Small intestine (tissue), 7 donors: ENCODE results near the gene MAP4K1. TPM values are rescaled to one million over a fixed set of nuclear protein-coding genes. Genes with fewer than 3 reads are reported as not detected.
"Not testable (repeated sequence)": the region's sequence is repeated elsewhere in the genome, so short reads cannot be mapped to it uniquely, and the experiment has no call there.

Experiments used
- DNase-seq, 2 donors: peaks; one replicate each; pipeline versions ENCODE4 v3.0.0 to v3.0.0-alpha.2; 2013
- FAIRE-seq: peaks from 2 replicates; lab custom pipeline; 2012; peaks lifted over from hg19 to GRCh38; lab: Jason Lieb, UNC
- H3K27ac ChIP-seq, 3 donors: one replicate each; pipeline ENCODE4 v1.5.1; 2013; ENCODE audit warnings: low read length in 2 of 3, mild to moderate bottlenecking in 2 of 3, control low read depth in 1 of 3, inconsistent platforms in 1 of 3, low read depth in 1 of 3, moderate library complexity in 1 of 3
- H3K27me3 ChIP-seq, 3 donors: one replicate each; pipeline ENCODE4 v1.6.1; 2013; ENCODE audit warnings: low read length in 3 of 3, inconsistent platforms in 1 of 3; ENCODE audit not compliant: control insufficient read depth in 3 of 3, insufficient read depth in 3 of 3
- H3K36me3 ChIP-seq, 3 donors: one replicate each; pipeline ENCODE4 v1.6.1; 2013; ENCODE audit warnings: low read length in 3 of 3, inconsistent platforms in 1 of 3, low read depth in 1 of 3, mild to moderate bottlenecking in 1 of 3, moderate library complexity in 1 of 3; ENCODE audit not compliant: control insufficient read depth in 3 of 3, insufficient read depth in 2 of 3
- H3K4me1 ChIP-seq, 3 donors: one replicate each; pipeline ENCODE4 v1.6.1; 2013; ENCODE audit warnings: low read length in 2 of 3, inconsistent platforms in 1 of 3, low read depth in 1 of 3, mild to moderate bottlenecking in 1 of 3, moderate library complexity in 1 of 3; ENCODE audit not compliant: control insufficient read depth in 3 of 3, insufficient read depth in 2 of 3
- H3K4me3 ChIP-seq, 3 donors: one replicate each; pipeline ENCODE4 v1.5.1; 2013; ENCODE audit warnings: low read length in 3 of 3, control low read depth in 1 of 3, inconsistent platforms in 1 of 3, low read depth in 1 of 3, mild to moderate bottlenecking in 1 of 3, moderate library complexity in 1 of 3
- H3K9me3 ChIP-seq, 2 donors: one replicate each; pipeline ENCODE4 v1.6.1; 2013; ENCODE audit warnings: low read depth in 1 of 2, low read length in 1 of 2; ENCODE audit not compliant: control insufficient read depth in 2 of 2, insufficient read depth in 1 of 2
- WGBS, 3 donors: extraction: QIAGEN DNeasy Blood & Tissue Kit; methylation state at CpG; one replicate each; pipeline ENCODE4 v1.1.7; 2013; 5-methylcytosine and 5-hydroxymethylcytosine counted together
- polyA plus RNA-seq, 4 donors: library from polyadenylated mRNA; stranded (reverse) in 3 of 4; unstranded in 1 of 4; fragments of 200-250 nt in 3 of 4; fragments of 120-200 nt in 1 of 4; gene quantifications; one replicate each; pipeline versions ENCODE4 v1.2.1 to v1.2.3, GENCODE V29; 2013
- donor health status: healthy with polysubstance abuse.
- donor health status: control.
- donor health status: control.
- donor health status: Bipolar disorder and iron deficiency.
- donor health status: healthy.

MAP4K1 gene
- polyA plus RNA-seq, 4 donors, result 0.45 to 10.8 (median 3.4) TPM

DNA sequence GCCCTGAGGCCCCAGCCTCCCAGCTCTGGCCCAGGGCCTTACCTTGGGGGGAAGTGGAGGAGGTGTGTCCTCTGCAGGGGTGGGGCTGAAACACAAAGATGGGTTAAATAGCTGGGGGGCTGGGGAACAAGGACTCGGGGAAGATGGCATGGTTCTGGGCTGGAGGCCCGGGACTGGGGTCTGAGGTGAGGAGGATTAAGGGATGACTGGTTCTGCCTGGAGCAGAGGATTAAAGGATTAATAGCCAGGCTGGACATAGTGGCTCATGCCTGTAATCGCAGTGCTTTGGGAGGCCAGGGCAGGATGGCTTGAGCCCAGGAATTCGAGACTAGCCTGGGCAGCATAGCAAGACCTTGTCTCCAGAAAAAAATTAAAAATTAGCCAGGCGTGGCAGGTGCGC is 11.6 kb downstream of the MAP4K1 start:
- DNase-seq (no peak), FAIRE-seq (no peak)
- 73 to 85% (median 85%) methylated on average over 6 of the region's 6 CpGs for WGBS, 3 donors
- H3K27ac ChIP-seq, result no peak overlapping the region
- no peaks in the 10 kb centered on the region for H3K9me3 ChIP-seq
- no peak overlapping the region for H3K4me3 ChIP-seq
- peaks cover 0 to 2% (median 0%) of the 10 kb centered on the region in 3 donors for H3K4me1 ChIP-seq
- peaks cover 0 to 2% (median 0%) of the 10 kb centered on the region in 3 donors for H3K36me3 ChIP-seq
- no peaks in the 10 kb centered on the region for H3K27me3 ChIP-seq

DNA sequence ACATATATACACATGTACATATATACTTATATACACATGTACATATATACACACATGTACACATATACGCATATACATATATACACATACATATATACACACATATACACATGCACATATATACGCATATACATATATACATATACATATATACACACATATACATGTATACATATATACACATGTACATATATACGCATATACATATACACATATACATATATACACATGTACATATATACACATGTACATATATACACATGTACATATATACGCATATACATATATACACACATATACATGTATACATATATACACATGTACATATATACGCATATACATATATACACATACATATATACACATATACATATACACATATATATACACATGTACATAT is 14.9 kb downstream of the MAP4K1 start:
- 93 to 97% (median 96%) methylated on average over 5 of the region's 5 CpGs for WGBS, 3 donors
- not testable (repeated sequence) for H3K27ac ChIP-seq, H3K9me3 ChIP-seq, DNase-seq, H3K36me3 ChIP-seq, H3K27me3 ChIP-seq, H3K4me1 ChIP-seq, H3K4me3 ChIP-seq
- peak; percentile 99 for FAIRE-seq

DNA sequence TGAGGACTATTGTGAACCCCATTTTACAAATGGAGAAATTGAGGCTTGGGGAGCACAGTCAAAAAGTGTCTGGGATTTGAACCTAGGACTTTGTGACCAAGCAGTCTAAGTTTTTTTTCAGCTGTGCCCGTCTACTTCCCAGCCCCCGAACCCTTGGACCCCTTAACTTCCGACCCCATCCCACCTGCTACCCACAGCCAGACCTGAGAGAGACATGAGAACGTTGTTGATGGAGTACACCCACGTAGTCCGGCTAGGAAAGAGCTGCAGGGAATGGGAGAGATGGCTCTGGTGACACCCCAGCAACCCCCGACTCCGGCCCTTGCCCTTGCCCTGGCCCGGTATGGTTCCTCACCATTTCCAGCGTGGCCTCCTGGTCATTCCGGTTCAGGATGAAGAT is 18.0 kb downstream of the MAP4K1 start:
- FAIRE-seq, result no peak
- no peak for DNase-seq
- no peak overlapping the region for H3K27ac ChIP-seq
- H3K9me3 ChIP-seq, result no peaks in the 10 kb centered on the region
- H3K4me1 ChIP-seq, result no peaks in the 10 kb centered on the region
- H3K27me3 ChIP-seq, result no peaks in the 10 kb centered on the region
- 77 to 90% (median 90%) methylated on average over 11 of the region's 11 CpGs for WGBS, 3 donors
- H3K36me3 ChIP-seq, result no peaks in the 10 kb centered on the region
- no peak overlapping the region for H3K4me3 ChIP-seq

DNA sequence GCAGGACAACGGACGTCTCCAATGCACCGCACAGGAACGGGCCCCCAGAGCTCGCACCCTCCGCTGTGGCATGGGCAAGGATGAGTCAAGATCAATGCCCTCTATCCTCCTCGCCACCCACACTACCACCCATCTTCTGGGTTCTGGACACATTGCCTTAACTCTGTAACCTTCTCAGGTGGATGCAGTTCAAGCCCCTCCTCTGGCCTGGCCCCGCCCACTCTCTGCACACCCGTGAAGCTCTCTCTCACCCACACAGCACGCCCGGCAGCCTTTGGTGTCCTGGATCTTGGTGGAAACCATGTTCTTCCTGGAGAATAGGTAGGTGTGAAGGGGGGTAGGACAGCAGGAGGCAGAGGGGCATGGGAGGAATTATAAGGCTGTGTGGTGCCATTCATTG is 20.7 kb downstream of the MAP4K1 start:
- WGBS, 3 donors, result 78 to 86% (median 80%) methylated on average over 11 of the region's 11 CpGs
- no peaks in the 10 kb centered on the region for H3K9me3 ChIP-seq
- H3K4me3 ChIP-seq, result no peak overlapping the region
- no peaks in the 10 kb centered on the region for H3K27me3 ChIP-seq
- H3K36me3 ChIP-seq, result no peaks in the 10 kb centered on the region
- no peak for FAIRE-seq
- H3K4me1 ChIP-seq, result no peaks in the 10 kb centered on the region
- no peak overlapping the region for H3K27ac ChIP-seq
- DNase-seq, result no peak

DNA sequence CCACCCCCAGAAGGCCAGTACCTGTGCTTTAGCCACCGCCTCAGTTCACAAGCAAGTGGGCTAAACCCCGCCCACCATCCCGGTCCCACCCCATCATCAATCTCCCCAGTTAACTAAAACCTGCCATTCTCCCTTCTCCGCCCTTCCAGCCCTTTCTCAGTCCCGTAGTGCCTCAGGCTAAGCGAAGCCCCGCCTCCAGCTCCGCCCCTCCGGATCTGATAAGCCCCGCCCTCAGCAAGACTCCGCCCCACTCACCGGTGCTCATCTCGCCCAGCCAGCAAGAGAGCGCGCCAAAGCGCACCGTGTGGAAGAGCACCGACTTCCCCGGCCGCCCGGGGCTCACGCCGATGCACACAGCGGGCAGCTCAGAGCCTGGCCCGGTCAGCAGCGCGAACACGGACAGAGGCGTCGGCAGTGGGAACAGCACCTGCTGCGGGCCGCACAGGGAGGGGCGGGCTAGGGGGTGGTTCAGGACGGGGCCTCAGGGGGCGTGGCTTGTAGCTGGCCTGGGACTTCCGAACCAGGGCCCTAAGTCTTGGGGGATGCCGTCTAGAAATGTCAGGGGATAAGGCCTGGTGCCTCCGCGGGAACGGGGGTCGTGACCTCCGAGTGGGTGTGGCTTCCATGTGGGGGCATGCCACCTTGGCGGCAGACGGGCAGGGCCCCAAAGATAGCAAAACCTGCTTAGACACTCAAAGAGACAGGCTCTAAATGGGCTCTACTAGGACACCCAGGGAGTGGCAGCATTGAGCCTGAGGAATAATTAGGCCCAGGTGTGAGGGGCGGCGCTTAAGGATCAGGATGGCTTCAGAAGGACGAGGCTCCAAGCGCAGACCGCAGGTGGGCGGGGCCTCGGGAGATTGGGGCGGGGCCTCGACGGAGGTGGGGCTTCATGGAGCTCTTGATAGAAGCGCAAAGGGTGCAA is 21.4 kb downstream of the MAP4K1 start:
- WGBS, 3 donors, result 14 to 37% (median 33%) methylated on average over 45 to 55 of the region's 55 CpGs
- no peak overlapping the region for H3K4me3 ChIP-seq
- FAIRE-seq, result no peak
- no peaks in the 10 kb centered on the region for H3K4me1 ChIP-seq
- no peaks in the 10 kb centered on the region for H3K36me3 ChIP-seq
- DNase-seq, result peak; percentile 50 to 76
- no peaks in the 10 kb centered on the region for H3K9me3 ChIP-seq
- H3K27me3 ChIP-seq, result no peaks in the 10 kb centered on the region
- no peak overlapping the region for H3K27ac ChIP-seq

DNA sequence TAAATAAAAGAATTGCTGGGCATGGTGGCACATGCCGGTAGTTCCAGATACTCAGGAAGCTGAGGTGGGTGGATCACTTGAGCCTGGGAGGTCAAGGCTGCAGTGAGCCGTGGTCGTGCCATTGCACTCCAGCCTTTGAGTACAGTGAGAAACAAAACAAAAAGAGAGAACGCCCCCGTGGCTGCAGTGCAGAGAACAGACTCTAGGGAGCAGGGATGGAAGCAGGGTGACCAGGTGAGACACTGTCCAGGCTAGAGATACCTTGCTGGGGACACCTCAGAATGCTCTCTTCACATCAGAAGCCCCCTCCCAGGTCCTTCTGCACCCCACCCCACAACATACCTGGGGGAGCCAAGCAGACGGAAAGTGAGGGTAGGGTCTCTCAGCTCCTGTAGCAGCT is 24.8 kb downstream of the MAP4K1 start:
- Histone ChIP-seq H3K36me3 (no peaks in the 10 kb centered on the region), H3K27ac (no peak overlapping the region), H3K4me1 (no peaks in the 10 kb centered on the region), H3K4me3 (no peak overlapping the region), H3K9me3 (no peaks in the 10 kb centered on the region), H3K27me3 (no peaks in the 10 kb centered on the region)
- DNase-seq, result no peak
- no peak for FAIRE-seq
- WGBS, 3 donors, result 51 to 77% (median 70%) methylated on average over 6 of the region's 6 CpGs

DNA sequence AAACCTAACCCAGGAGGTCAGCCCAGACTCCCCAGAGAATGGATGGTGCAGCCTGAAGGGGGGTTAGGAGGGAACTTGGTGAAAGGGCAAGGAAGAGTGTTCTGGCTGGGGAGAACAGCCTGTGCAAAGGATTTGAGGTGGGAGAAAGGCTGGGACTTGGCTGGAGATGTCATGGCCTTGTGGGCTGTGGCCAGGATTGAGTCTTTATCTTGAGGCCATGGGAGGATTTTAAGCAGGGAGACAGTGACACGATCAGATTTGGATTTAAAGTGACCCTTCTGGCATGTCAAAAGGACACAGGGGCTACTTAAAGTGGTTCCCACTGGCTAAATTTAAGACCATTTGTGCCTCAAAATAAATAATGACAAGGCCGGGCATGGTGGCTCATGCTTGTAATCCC is 29.7 kb downstream of the MAP4K1 start:
- no peak for FAIRE-seq

DNA sequence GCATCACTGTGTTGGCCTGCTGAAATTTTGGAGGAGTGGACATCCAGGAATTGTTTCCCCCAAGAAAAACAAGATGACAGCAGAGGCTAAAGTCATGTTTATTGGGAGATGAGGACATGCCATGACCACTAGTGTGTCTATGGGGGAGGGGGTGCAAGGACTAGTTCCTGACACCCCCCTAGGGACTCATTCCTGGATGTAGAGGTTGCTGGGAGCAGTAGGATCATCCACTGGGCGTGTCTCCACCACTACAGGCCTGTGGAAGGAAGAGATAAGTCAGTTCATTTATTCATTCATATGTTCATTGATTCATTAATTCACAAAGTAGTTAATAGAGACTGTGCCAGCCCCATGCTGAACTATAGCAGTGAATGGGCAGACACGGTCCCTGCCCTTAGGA is 30.2 kb downstream of the MAP4K1 start:
- no peak for FAIRE-seq

More for the DNA sequence above, 29.7 kb downstream of the MAP4K1 start:
- Histone ChIP-seq H3K4me3 (no peak overlapping the region), H3K36me3 (peaks cover 0 to 2% (median 0%) of the 10 kb centered on the region in 3 donors), H3K9me3 (no peaks in the 10 kb centered on the region), H3K27ac (no peak overlapping the region), H3K4me1 (no peaks in the 10 kb centered on the region), H3K27me3 (no peaks in the 10 kb centered on the region)
- no peak for DNase-seq
- WGBS, 3 donors, result 81 to 90% (median 84%) methylated on average over 2 of the region's 2 CpGs

More for the DNA sequence above, 30.2 kb downstream of the MAP4K1 start:
- H3K27me3 ChIP-seq, result no peaks in the 10 kb centered on the region
- no peak overlapping the region for H3K4me3 ChIP-seq
- H3K4me1 ChIP-seq, result no peaks in the 10 kb centered on the region
- no peak for DNase-seq
- H3K9me3 ChIP-seq, result no peaks in the 10 kb centered on the region
- 83 to 98% (median 88%) methylated on average over 2 of the region's 2 CpGs for WGBS, 3 donors
- H3K36me3 ChIP-seq, result peaks cover 0 to 2% (median 0%) of the 10 kb centered on the region in 3 donors
- no peak overlapping the region for H3K27ac ChIP-seq
